Peyer's patch (tissue), 4 donors: ENCODE measurements around the gene PSMD4. TPM values are rescaled to one million over a fixed set of nuclear protein-coding genes. Genes with fewer than 3 reads are reported as not detected.

Experiments used
- DNase-seq, 3 donors: peaks; one replicate each; pipeline ENCODE4 v3.0.0-alpha.2; 2017 to 2019
- H3K27ac ChIP-seq, 4 donors: fragments of 200-600 bp; sonication (generic); one replicate each; pipeline ENCODE4 v1.5.1; 2016 to 2019
- H3K27me3 ChIP-seq, 2 donors: fragments of 200-600 bp; sonication (generic); one replicate each; pipeline ENCODE4 v1.5.1; 2019
- H3K36me3 ChIP-seq, 3 donors: fragments of 200-600 bp; sonication (generic); one replicate each; pipeline ENCODE4 v1.5.1; 2016 to 2019
- H3K4me1 ChIP-seq, 4 donors: fragments of 200-600 bp; sonication (generic); one replicate each; pipeline ENCODE4 v1.5.1; 2016 to 2019
- H3K4me3 ChIP-seq, 4 donors: fragments of 200-600 bp; sonication (generic); 1 replicate in 3 of 4; 2 replicates in 1 of 4; pipeline ENCODE4 v1.5.1; 2016 to 2019; ENCODE audit warnings: mild to moderate bottlenecking in 1 of 4
- H3K9me3 ChIP-seq, 4 donors: fragments of 200-600 bp; sonication (generic); one replicate each; pipeline ENCODE4 v1.5.1; 2016 to 2019; ENCODE audit warnings: mild to moderate bottlenecking in 1 of 4
- CTCF ChIP-seq, 6 experiments: fragments of 450-650 bp in 4 of 6; fragments of 200-600 bp in 2 of 6; sonication (generic) in 1 of 6; IDR thresholded peaks; one replicate each; pipeline ENCODE4 v1.5.1; 2017 to 2019; ENCODE audit warnings: antibody characterized with exemption in 6 of 6, mild to moderate bottlenecking in 3 of 6, moderate library complexity in 1 of 6
- POLR2A ChIP-seq, 2 donors: fragments of 450-650 bp; IDR thresholded peaks; one replicate each; pipeline ENCODE4 v1.5.1; 2017; ENCODE audit warnings: antibody characterized with exemption in 2 of 2, mild to moderate bottlenecking in 2 of 2, moderate library complexity in 2 of 2
- total RNA-seq, 4 donors: library from RNA; depleted of rRNA; stranded (reverse); fragments of >200 nt; gene quantifications; one replicate each; pipeline ENCODE4 v1.1.0, GENCODE V29; 2016

The PSMD4 gene
- total RNA-seq, 4 donors from 2014 or later, result 84.6 to 153 (median 103) TPM

- H3K27ac ChIP-seq, result no peak overlapping the region
- peaks cover 0 to 87% (median 0%) of the 10 kb centered on the region in 3 donors for H3K36me3 ChIP-seq
- no peak for TF ChIP-seq POLR2A (IDR thresholded peaks at IDR 0.05)
- no peaks in the 10 kb centered on the region for H3K27me3 ChIP-seq
- no peaks in the 10 kb centered on the region for H3K9me3 ChIP-seq
- no peak for DNase-seq
- no peak overlapping the region for H3K4me3 ChIP-seq
- H3K4me1 ChIP-seq, result peaks cover 0 to 9% (median 5%) of the 10 kb centered on the region in 4 donors
These were observed 34.0 kb downstream of the PSMD4 start for GRCh38 chr1:151288502-151288901.

GRCh38 chr1:151289080-151289935, 34.8 kb downstream of the PSMD4 start:
- no peaks in the 10 kb centered on the region for H3K9me3 ChIP-seq
- no peak for DNase-seq
- H3K36me3 ChIP-seq, result peaks cover 0 to 95% (median 0%) of the 10 kb centered on the region in 3 donors
- no peak overlapping the region for H3K4me3 ChIP-seq
- TF ChIP-seq POLR2A (IDR thresholded peaks at IDR 0.05) (no peak), CTCF (IDR thresholded peaks at IDR 0.05) (no peak)
- peaks cover 0 to 1% (median 0%) of the 10 kb centered on the region in 4 donors for H3K4me1 ChIP-seq
- no peaks in the 10 kb centered on the region for H3K27me3 ChIP-seq
- no peak overlapping the region for H3K27ac ChIP-seq

- no peak for DNase-seq
- Histone ChIP-seq H3K27me3 (no peaks in the 10 kb centered on the region), H3K4me3 (no peak overlapping the region), H3K27ac (no peak overlapping the region), H3K9me3 (no peaks in the 10 kb centered on the region), H3K4me1 (no peaks in the 10 kb centered on the region), H3K36me3 (peaks cover 0 to 99% (median 0%) of the 10 kb centered on the region in 3 donors)
- TF ChIP-seq CTCF (IDR thresholded peaks at IDR 0.05) (no peak), POLR2A (IDR thresholded peaks at IDR 0.05) (no peak)
These were observed 35.6 kb downstream of the PSMD4 start for GRCh38 chr1:151289991-151290708.

GRCh38 chr1:151290709-151291303, 36.3 kb downstream of the PSMD4 start:
- Histone ChIP-seq H3K27me3 (no peaks in the 10 kb centered on the region), H3K27ac (no peak overlapping the region), H3K4me3 (no peak overlapping the region), H3K9me3 (no peaks in the 10 kb centered on the region), H3K4me1 (no peaks in the 10 kb centered on the region), H3K36me3 (peaks cover 0 to 99% (median 0%) of the 10 kb centered on the region in 3 donors)
- TF ChIP-seq CTCF (IDR thresholded peaks at IDR 0.05) (no peak), POLR2A (IDR thresholded peaks at IDR 0.05) (no peak)
- DNase-seq, result no peak

GRCh38 chr1:151292207-151293030, 37.9 kb downstream of the PSMD4 start:
- peaks cover 0 to 99% (median 0%) of the 10 kb centered on the region in 3 donors for H3K36me3 ChIP-seq
- no peaks in the 10 kb centered on the region for H3K27me3 ChIP-seq
- no peak overlapping the region for H3K27ac ChIP-seq
- no peaks in the 10 kb centered on the region for H3K9me3 ChIP-seq
- no peak for DNase-seq
- no peak overlapping the region for H3K4me3 ChIP-seq
- no peaks in the 10 kb centered on the region for H3K4me1 ChIP-seq
- TF ChIP-seq POLR2A (IDR thresholded peaks at IDR 0.05) (no peak), CTCF (IDR thresholded peaks at IDR 0.05) (no peak)
